UCSD-AML1 (cell line): Measurements from ENCODE around the gene SLC43A3.
"Not testable (repeated sequence)": the region's sequence is repeated elsewhere in the genome, so short reads cannot be mapped to it uniquely, and the experiment has no call there.

Source experiments
- DNase-seq: peaks from one replicate; lab custom pipeline; 2025; ENCODE audit not compliant: unreplicated experiment; lab: John Stamatoyannopoulos, UW

Gene SLC43A3

GRCh38 chr11:57407941-57408475, 18.9 kb downstream of the SLC43A3 start:
- DNase-seq = no peak

GRCh38 chr11:57407010-57407920, 19.7 kb downstream of the SLC43A3 start:
- DNase-seq = no peak

GRCh38 chr11:57406337-57406904, 20.5 kb downstream of the SLC43A3 start:
- DNase-seq = peak; percentile 71

GRCh38 chr11:57405271-57405860, 21.6 kb downstream of the SLC43A3 start:
- DNase-seq = no peak

GRCh38 chr11:57403802-57404147, 23.1 kb downstream of the SLC43A3 start:
- DNase-seq = no peak

GRCh38 chr11:57403003-57403801, 23.7 kb downstream of the SLC43A3 start:
- DNase-seq = not testable (repeated sequence)

- no peak for DNase-seq
These were observed 24.5 kb downstream of the SLC43A3 start for GRCh38 chr11:57402188-57403002.

- DNase-seq = no peak
These were observed 26.8 kb downstream of the SLC43A3 start for GRCh38 chr11:57399972-57400578.

GRCh38 chr11:57399221-57399620, 27.7 kb downstream of the SLC43A3 start:
- DNase-seq = no peak

- DNase-seq = no peak
These were observed 29.4 kb downstream of the SLC43A3 start for GRCh38 chr11:57397394-57397990.

- no peak for DNase-seq
These were observed 30.2 kb downstream of the SLC43A3 start for GRCh38 chr11:57396744-57397143.

GRCh38 chr11:57395905-57396623, 30.9 kb downstream of the SLC43A3 start:
- no peak for DNase-seq

GRCh38 chr11:57394203-57394965, 32.5 kb downstream of the SLC43A3 start:
- no peak for DNase-seq

- no peak for DNase-seq
These were observed 34.2 kb downstream of the SLC43A3 start for GRCh38 chr11:57392763-57393105.

GRCh38 chr11:57392066-57392762, 34.7 kb downstream of the SLC43A3 start:
- no peak for DNase-seq

- DNase-seq = no peak
These were observed 35.4 kb downstream of the SLC43A3 start for GRCh38 chr11:57391539-57391938.

GRCh38 chr11:57391111-57391510, 35.8 kb downstream of the SLC43A3 start:
- DNase-seq = no peak

GRCh38 chr11:57390535-57390934, 36.4 kb downstream of the SLC43A3 start, which contains the start of gene PRG2:
TSS of gene PRG2 (minus strand) at chr11:57390650. CDS start at chr11:57389944, 706 bp downstream.
- DNase-seq = no peak
